Lung (tissue), 12 donors: ENCODE results near the gene CTSS. TPM values are rescaled to one million over a fixed set of nuclear protein-coding genes. Genes with fewer than 3 reads are reported as not detected.
A peak's percentile ranks its signal among the peaks of the same experiment; 100 is the strongest.

Experiments
- ATAC-seq: fragments of 200-7000 bp; cut with Tn5 transposase; one replicate; pipeline ENCODE4 v1.9.1; 2020; ENCODE audit warnings: moderate number of reproducible peaks; ENCODE audit not compliant: insufficient read depth, low FRiP score
- DNase-seq, 3 donors: peaks; one replicate each; pipeline ENCODE4 v3.0.0-alpha.2; 2013 to 2017
- H3K27ac ChIP-seq, 2 donors: one replicate each; pipeline ENCODE4 v1.5.1; 2013; ENCODE audit warnings: mild to moderate bottlenecking in 2 of 2, moderate library complexity in 2 of 2, control low read depth in 1 of 2, inconsistent platforms in 1 of 2, low read depth in 1 of 2, low read length in 1 of 2
- H3K27me3 ChIP-seq, 3 donors: one replicate each; pipeline ENCODE4 v1.5.1; 2013; ENCODE audit warnings: low read length in 2 of 3; ENCODE audit not compliant: control insufficient read depth in 3 of 3, insufficient read depth in 3 of 3
- H3K36me3 ChIP-seq, 4 donors: one replicate each; pipeline ENCODE4 v1.5.1; 2013; ENCODE audit warnings: low read length in 4 of 4, mild to moderate bottlenecking in 1 of 4, moderate library complexity in 1 of 4; ENCODE audit not compliant: control insufficient read depth in 4 of 4, insufficient read depth in 4 of 4
- H3K4me1 ChIP-seq, 5 donors: one replicate each; pipeline ENCODE4 v1.5.1; 2013; ENCODE audit warnings: low read length in 5 of 5, mild to moderate bottlenecking in 2 of 5, moderate library complexity in 1 of 5; ENCODE audit not compliant: control insufficient read depth in 5 of 5, insufficient read depth in 5 of 5
- H3K4me3 ChIP-seq: one replicate; pipeline ENCODE4 v1.5.1; 2013; ENCODE audit warnings: mild to moderate bottlenecking, control low read depth, moderate library complexity
- H3K9ac ChIP-seq, 2 donors: one replicate each; pipeline ENCODE4 v1.5.1; 2013; ENCODE audit warnings: low read length in 2 of 2, control low read depth in 1 of 2; ENCODE audit not compliant: insufficient read depth in 1 of 2
- H3K9me3 ChIP-seq, 4 donors: one replicate each; pipeline ENCODE4 v1.5.1; 2013; ENCODE audit warnings: low read length in 3 of 4, mild to moderate bottlenecking in 1 of 4, moderate library complexity in 1 of 4; ENCODE audit not compliant: control insufficient read depth in 4 of 4, insufficient read depth in 3 of 4
- CTCF ChIP-seq: IDR thresholded peaks from 2 replicates; pipeline ENCODE4 v1.5.1; 2012; ENCODE audit warnings: mild to moderate bottlenecking; ENCODE audit errors: control extremely low read depth, extremely low read depth
- WGBS, 2 donors: extraction: QIAGEN DNeasy Blood & Tissue Kit; methylation state at CpG; one replicate each; pipeline ENCODE4 v1.1.7; 2013; 5-methylcytosine and 5-hydroxymethylcytosine counted together
- polyA plus RNA-seq, 2 donors: library from polyadenylated mRNA; stranded (reverse); fragments of 200-250 nt; gene quantifications; one replicate each; pipeline ENCODE4 v1.2.1, GENCODE V29; 2013
- total RNA-seq, 2 donors: library from RNA; depleted of rRNA in 1 of 2; stranded (reverse); fragments of >200 nt in 1 of 2; gene quantifications; one replicate each; pipeline ENCODE4 v1.2.1, GENCODE V29; 2014 to 2021
- donor health status: control.
- donor health status: control.
- donor health status: Bipolar disorder and iron deficiency.
- donor health status: healthy.
- donor health status: DM: yes; HTN: yes; CAD: no.

CTSS gene
- total and polyA plus RNA-seq, 4 donors = 79.2 to 516 (median 269) TPM

GRCh38 chr1:150808121-150808520 is 42.5 kb upstream of the CTSS start, which contains the start of gene CTSK:
TSS of gene CTSK (minus strand) at chr1:150808260. CDS start at chr1:150806805, 1,455 bp downstream.
- ATAC-seq = no peak
- no peak within 1 kb of the TSS for H3K4me3 ChIP-seq
- H3K9me3 ChIP-seq = no peaks in the 10 kb centered on the region
- peak within 1 kb of the TSS; percentile 50 to 59 for H3K9ac ChIP-seq
- peak in 2 of 3 donors; percentile 61 to 62 for DNase-seq
- H3K27me3 ChIP-seq = no peaks in the 10 kb centered on the region
- 64 to 74% methylated on average over 7 of the region's 7 CpGs for WGBS, 2 donors
- H3K4me1 ChIP-seq = peaks cover 0 to 18% (median 4%) of the 10 kb centered on the region in 5 donors
- H3K36me3 ChIP-seq = peaks cover 12 to 21% (median 18%) of the 10 kb centered on the region in 4 donors
- H3K27ac ChIP-seq = no peak within 1 kb of the TSS
- TF ChIP-seq CTCF = no peak

GRCh38 chr1:150807249-150808023 is 41.9 kb upstream of the CTSS start:
- no peak for ATAC-seq
- H3K4me1 ChIP-seq = peaks cover 0 to 18% (median 4%) of the 10 kb centered on the region in 5 donors
- 18 to 26% methylated on average over 7 of the region's 7 CpGs for WGBS, 2 donors
- DNase-seq = peak in 2 of 3 donors; percentile 24 to 43
- H3K27me3 ChIP-seq = no peaks in the 10 kb centered on the region
- peak overlapping the region; percentile 50 to 59 for H3K9ac ChIP-seq
- no peak overlapping the region for H3K27ac ChIP-seq
- no peaks in the 10 kb centered on the region for H3K9me3 ChIP-seq
- no peak overlapping the region for H3K4me3 ChIP-seq
- H3K36me3 ChIP-seq = peaks cover 7 to 14% (median 11%) of the 10 kb centered on the region in 4 donors
- no peak for TF ChIP-seq CTCF

- Histone ChIP-seq H3K27me3 (no peaks in the 10 kb centered on the region), H3K9me3 (no peaks in the 10 kb centered on the region), H3K36me3 (peaks cover 0 to 4% (median 3%) of the 10 kb centered on the region in 4 donors), H3K4me3 (no peak overlapping the region), H3K27ac (no peak overlapping the region), H3K9ac (no peak overlapping the region), H3K4me1 (peaks cover 0 to 9% (median 4%) of the 10 kb centered on the region in 5 donors)
- ATAC-seq (no peak), DNase-seq (no peak)
- WGBS, 2 donors = 93 to 95% methylated on average over 4 of the region's 4 CpGs
- TF ChIP-seq CTCF = no peak
Measured at GRCh38 chr1:150805899-150806298, 40.3 kb upstream of the CTSS start.
